GM11168 (cell line): ENCODE measurements around the gene OR7A10.

Experiments
- in situ Hi-C: fragments of 300-500 bp; cut with MboI; formaldehyde crosslinking; loops from one replicate; pipeline ENCODE4 v1.12.0; 2022; ENCODE audit warnings: low sequenced_read_pairs; ENCODE audit not compliant: unreplicated experiment

OR7A10 gene

GRCh38 chr19:14848822-14849221 lies at the start of gene OR7A10:
Gene OR7A10 (minus strand): TSS chr19:14848922. CDS start chr19:14841877, 7,045 bp downstream.
- in situ Hi-C loops: no loop called here

- in situ Hi-C loops: no loop called here
Observed at GRCh38 chr19:14890643-14891379, 42.1 kb upstream of the OR7A10 start.

- in situ Hi-C loops: no loop called here
Observed at GRCh38 chr19:14889994-14890642, 41.4 kb upstream of the OR7A10 start.

GRCh38 chr19:14886032-14886431 lies 37.3 kb upstream of the OR7A10 start, which contains the start of gene OR7A17:
Gene OR7A17 (minus strand): TSS chr19:14886132. CDS start chr19:14881355, 4,777 bp downstream.
- in situ Hi-C loops: no loop called here

GRCh38 chr19:14871619-14872230 lies 23.0 kb upstream of the OR7A10 start:
- in situ Hi-C loops: no loop called here

GRCh38 chr19:14868497-14868896 lies 19.8 kb upstream of the OR7A10 start:
- in situ Hi-C loops: no loop called here

GRCh38 chr19:14843578-14843977 lies 5.1 kb downstream of the OR7A10 start:
- in situ Hi-C loops: no loop called here

GRCh38 chr19:14843169-14843568 lies 5.6 kb downstream of the OR7A10 start:
- in situ Hi-C loops: no loop called here

- in situ Hi-C loops: no loop called here
Observed at GRCh38 chr19:14840206-14840605, 8.5 kb downstream of the OR7A10 start.

GRCh38 chr19:14837391-14837790 lies 11.3 kb downstream of the OR7A10 start:
- in situ Hi-C loops: no loop called here

- in situ Hi-C loops: no loop called here
Observed at GRCh38 chr19:14835011-14835410, 13.7 kb downstream of the OR7A10 start, which contains the start of the genes OR7A5 and OR7C1. Gene OR7A5 (minus strand): TSS chr19:14835185. CDS start chr19:14828241, 6,944 bp downstream. Gene OR7C1 (minus strand): TSS chr19:14835185. CDS start chr19:14800136, 35,049 bp downstream.

- in situ Hi-C loops: no loop called here
Observed at GRCh38 chr19:14830702-14831101, 18.0 kb downstream of the OR7A10 start.

- in situ Hi-C loops: no loop called here
Observed at GRCh38 chr19:14826006-14826405, 22.7 kb downstream of the OR7A10 start.

- in situ Hi-C loops: no loop called here
Observed at GRCh38 chr19:14821937-14822336, 26.8 kb downstream of the OR7A10 start.

- in situ Hi-C loops: no loop called here
Observed at GRCh38 chr19:14818588-14818987, 30.1 kb downstream of the OR7A10 start.

- in situ Hi-C loops: no loop called here
Observed at GRCh38 chr19:14817052-14817451, 31.7 kb downstream of the OR7A10 start.

- in situ Hi-C loops: no loop called here
Observed at GRCh38 chr19:14814982-14815652, 33.6 kb downstream of the OR7A10 start.

- in situ Hi-C loops: no loop called here
Observed at GRCh38 chr19:14809272-14810057, 39.3 kb downstream of the OR7A10 start.

GRCh38 chr19:14804765-14805164 lies 44.0 kb downstream of the OR7A10 start:
- in situ Hi-C loops: no loop called here

GRCh38 chr19:14798760-14799159 lies 50.0 kb downstream of the OR7A10 start:
- in situ Hi-C loops: no loop called here
